KOPT-K1 (cell line): ENCODE data around the gene GPR152.
A peak's percentile ranks its signal among the peaks of the same experiment; 100 is the strongest.
"Not testable (repeated sequence)": the region's sequence is repeated elsewhere in the genome, so short reads cannot be mapped to it uniquely, and the experiment has no call there.

Experiments used
- H3K27ac ChIP-seq: fragments of 200-600 bp; sonication (generic); 2 replicates; pipeline ENCODE4 v1.5.1; 2016; ENCODE audit warnings: antibody characterized with exemption, mild to moderate bottlenecking, low read depth, low read length; ENCODE audit not compliant: poor library complexity, severe bottlenecking
- H3K36me3 ChIP-seq: fragments of 200-600 bp; sonication (generic); 2 replicates; pipeline ENCODE4 v1.5.1; 2017; ENCODE audit warnings: antibody characterized with exemption, mild to moderate bottlenecking, low read length, moderate library complexity; ENCODE audit not compliant: insufficient read depth
- H3K9me3 ChIP-seq: fragments of 200-600 bp; sonication (generic); 2 replicates; pipeline ENCODE4 v1.5.1; 2017; ENCODE audit warnings: antibody characterized with exemption, low read length, mild to moderate bottlenecking; ENCODE audit not compliant: insufficient read depth, poor library complexity, severe bottlenecking

GPR152 gene

DNA sequence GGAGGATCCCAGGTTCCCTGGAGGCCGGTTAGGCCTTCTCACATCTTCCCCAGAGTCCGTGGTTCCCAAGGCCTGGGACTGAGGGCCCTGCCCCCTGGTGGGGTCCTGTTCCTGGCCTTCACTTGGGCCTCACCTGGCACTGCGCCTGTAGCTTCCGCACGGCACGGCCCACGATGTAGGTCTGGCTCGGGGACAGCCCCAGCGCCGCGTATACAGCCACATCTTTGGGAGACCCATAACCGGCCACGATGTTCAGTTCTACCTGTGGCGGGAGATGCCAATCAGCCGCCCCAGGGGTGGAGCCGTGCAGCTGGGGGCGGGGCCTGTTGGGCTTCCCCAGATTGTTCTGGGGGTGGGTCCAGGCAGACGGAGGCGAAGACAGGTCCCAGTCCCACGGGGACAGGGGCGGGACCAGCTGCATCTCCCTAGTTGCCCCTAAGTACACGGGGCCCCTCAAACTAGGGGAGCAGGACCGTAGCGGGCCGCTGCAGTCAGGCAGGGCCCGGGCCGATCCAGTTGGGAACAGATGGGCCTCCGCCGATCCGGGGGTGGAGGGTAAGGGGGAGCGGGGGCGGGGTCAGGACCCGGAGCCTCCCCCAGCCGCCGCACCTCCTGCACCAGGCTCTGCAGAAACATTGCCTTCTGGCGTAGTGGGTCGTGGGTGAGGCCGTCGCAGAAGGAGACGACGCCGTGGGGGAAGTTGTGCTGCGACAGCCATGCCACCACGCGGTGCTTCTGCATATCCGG lies 40.4 kb upstream of the GPR152 start:
- H3K9me3 ChIP-seq = no peaks in the 10 kb centered on the region
- H3K36me3 ChIP-seq = peaks cover 98% of the 10 kb centered on the region
- H3K27ac ChIP-seq = no peak overlapping the region

DNA sequence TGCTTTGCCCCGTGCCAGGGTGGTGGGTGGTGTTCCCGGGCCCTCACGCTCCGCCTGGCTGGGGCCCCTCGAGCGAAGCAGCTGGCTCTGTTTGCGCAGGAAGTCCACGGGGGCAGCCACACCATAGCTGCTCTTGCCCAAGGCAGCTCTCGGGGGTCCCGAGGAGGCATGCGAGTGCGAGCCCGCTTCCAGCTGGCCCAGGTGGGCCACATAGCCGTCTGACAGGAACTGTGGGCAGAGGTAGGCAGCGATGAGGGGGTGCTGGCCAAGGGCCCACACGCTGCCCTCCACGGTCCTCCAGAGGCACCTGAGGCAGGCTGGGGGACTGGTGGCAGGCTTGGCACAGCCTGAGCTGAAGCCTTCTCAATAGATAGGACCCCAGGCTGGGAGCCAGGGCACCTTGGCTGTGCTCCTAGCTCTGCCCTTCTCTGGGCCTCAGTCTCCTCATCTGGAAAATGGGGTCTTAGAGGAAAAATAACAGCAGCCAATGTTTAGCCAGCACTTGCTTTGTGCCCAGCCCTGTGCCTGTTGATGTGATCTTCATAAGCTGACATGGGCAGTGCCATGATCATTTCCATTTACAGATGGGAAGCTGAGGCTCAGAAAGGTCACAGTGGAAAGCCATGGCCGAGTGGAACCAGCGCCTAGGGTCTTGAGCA lies 39.7 kb upstream of the GPR152 start:
- Histone ChIP-seq H3K36me3 (peaks cover 98% of the 10 kb centered on the region), H3K9me3 (no peaks in the 10 kb centered on the region), H3K27ac (no peak overlapping the region)

DNA sequence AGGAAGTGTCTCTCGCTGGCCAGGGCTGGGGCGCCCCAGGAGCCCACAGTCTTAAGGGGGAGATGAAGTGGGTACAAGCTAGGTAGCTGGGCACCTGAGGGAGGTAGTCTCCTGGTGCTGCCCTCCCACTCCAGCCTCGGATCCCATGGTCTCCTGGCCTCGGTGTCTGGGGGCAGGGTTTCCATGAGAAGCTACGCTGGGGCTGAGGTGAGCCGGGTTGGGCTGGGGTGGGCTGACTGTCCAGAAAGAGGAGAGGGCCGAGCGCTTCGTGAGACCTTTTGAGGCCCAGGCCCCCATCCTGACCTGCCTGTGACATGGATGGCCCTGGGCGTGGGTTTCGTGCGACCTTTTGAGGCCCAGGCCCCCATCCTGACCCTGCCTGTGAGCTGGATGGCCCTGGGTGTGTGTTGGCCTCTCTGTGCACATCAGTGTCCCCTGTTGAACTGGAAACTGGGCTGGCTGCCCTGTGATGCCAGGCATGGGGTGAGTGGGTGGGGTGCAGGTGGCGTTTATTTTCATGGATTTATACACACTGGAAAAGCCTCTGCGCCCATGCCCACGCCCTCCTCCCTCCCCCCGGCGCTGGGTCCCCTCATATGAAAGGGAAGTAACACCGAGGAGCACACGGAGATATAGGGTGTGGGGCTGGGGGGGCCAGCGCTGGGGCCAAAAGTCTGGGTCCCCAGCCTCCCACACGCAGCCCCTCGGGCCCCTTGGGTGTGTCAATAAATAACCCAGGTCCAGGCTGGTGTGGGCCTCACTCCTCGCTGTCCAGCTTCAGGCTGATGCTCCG lies 38.9 kb upstream of the GPR152 start:
- Histone ChIP-seq H3K9me3 (no peaks in the 10 kb centered on the region), H3K36me3 (peaks cover 98% of the 10 kb centered on the region), H3K27ac (no peak overlapping the region)

DNA sequence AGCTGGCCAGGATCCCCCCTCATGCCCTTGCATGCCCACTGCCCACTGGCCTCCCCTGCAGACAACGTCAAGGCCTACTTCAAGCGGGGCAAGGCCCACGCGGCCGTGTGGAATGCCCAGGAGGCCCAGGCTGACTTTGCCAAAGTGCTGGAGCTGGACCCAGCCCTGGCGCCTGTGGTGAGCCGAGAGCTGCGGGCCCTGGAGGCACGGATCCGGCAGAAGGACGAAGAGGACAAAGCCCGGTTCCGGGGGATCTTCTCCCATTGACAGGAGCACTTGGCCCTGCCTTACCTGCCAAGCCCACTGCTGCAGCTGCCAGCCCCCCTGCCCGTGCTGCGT lies 38.2 kb upstream of the GPR152 start:
- Histone ChIP-seq H3K36me3 (peaks cover 92% of the 10 kb centered on the region), H3K27ac (no peak overlapping the region), H3K9me3 (no peaks in the 10 kb centered on the region)

DNA sequence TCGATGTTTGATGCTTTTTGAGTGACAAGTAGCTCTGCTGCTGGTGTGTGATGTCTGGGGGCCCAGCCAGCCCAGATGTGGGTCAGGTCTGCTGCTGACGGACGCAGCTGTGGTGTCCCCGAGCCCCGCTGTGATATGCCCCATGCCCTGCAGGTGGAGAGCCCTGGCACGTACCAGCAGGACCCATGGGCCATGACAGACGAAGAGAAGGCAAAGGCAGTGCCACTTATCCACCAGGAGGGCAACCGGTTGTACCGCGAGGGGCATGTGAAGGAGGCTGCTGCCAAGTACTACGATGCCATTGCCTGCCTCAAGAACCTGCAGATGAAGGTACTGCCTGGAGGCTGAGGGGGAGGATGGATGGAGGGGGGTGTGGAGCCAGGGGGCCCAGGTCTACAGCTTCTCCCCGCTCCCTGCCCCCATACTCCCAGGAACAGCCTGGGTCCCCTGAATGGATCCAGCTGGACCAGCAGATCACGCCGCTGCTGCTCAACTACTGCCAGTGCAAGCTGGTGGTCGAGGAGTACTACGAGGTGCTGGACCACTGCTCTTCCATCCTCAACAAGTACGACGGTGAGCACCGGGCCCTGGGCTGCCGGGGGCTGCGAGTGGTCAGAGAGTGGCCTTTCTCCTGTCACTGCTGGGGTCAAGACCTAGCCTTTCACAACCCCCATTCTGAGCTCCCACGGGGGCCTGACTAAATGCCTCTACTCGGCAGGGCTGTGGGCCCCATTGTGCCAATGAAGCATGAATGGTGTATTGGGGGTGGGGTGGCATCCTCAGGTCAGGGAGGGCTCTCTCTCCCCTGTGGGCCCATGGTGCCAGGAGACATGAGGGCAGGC lies 37.6 kb upstream of the GPR152 start:
- Histone ChIP-seq H3K36me3 (peaks cover 86% of the 10 kb centered on the region), H3K27ac (no peak overlapping the region), H3K9me3 (no peaks in the 10 kb centered on the region)

DNA sequence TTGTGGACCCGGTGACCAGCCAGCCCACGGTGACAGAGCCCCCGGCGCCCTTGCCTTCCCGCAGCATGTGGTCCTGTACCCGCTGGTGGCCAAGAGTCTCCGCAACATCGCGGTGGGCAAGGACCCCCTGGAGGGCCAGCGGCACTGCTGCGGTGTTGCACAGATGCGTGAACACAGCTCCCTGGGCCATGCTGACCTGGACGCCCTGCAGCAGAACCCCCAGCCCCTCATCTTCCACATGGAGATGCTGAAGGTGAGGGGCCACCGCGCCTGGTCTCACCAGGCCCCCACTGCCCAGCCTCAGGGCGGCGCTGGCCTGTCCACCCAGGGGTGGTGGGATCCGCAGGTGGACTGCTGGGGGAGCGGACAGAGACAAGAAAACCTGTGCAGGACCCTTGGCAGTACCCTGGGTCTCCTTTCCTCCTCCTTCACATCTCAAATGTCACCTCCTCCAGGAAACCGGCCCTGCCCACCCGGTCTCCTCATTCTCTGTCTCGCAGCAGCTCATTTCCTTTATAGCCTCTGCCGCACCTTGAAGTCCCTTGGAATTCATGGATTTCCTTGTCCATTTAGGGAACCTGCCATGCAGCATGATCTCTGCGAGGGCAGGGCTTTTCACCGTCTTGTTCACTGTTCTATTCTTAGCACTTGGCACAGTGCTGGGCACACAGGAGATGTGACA lies 36.8 kb upstream of the GPR152 start:
- Histone ChIP-seq H3K9me3 (no peaks in the 10 kb centered on the region), H3K27ac (no peak overlapping the region), H3K36me3 (peaks cover 80% of the 10 kb centered on the region)

DNA sequence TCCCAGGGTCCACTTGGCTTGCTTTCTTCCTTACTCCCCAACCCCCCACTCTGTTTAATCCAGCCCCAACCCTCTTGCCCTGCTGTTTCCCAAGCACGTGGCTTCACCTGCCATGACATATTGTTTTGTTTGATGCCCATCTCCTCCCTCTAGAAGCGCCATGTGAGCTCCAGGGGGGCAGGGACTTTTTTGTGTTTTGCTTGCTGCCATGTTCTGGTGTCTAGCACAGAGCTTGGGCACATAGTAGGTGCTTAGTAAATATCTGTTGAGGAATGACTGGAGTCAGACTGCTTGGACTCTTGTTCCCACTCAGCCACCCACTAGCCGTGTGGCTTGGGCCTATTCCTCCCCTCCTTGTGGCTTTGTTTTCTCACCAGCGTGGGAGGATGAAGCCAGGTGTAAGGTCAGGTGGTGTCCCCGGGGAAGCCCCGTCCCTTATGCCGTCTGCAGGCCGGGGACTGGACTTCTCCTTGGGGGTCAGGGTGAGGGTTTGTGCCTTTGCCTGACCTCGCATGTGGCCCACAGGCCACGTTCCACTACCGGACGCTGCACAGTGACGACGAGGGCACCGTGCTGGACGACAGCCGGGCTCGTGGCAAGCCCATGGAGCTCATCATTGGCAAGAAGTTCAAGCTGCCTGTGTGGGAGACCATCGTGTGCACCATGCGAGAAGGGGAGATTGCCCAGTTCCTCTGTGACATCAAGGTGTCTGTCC lies 34.1 kb upstream of the GPR152 start:
- Histone ChIP-seq H3K36me3 (peaks cover 53% of the 10 kb centered on the region), H3K9me3 (no peaks in the 10 kb centered on the region), H3K27ac (peak overlapping the region; percentile 99)

DNA sequence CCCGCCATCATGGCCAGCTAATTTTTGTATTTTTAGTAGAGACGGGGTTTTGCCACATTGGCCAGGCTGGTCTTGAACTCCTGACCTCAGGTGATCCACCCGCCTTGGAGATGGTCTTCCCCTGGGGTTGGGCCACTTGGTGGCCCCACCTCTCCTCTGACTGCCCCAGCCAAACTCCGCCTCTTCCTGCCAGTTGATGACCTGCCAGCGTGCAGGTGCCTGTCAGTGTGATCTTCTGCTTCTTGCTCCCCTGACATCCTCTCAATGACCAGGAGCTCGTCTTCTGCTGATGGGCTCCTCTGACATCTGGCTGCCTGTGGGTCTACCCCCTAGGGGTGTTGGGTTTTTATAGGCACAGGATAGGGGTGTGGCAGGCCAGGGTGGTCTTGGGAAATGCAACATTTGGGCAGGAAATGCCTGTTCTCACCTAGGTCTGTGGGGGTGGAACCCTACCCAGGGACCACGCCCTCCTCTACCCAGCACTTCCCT lies 33.4 kb upstream of the GPR152 start:
- H3K27ac ChIP-seq = peak overlapping the region; percentile 99
- peaks cover 46% of the 10 kb centered on the region for H3K36me3 ChIP-seq
- H3K9me3 ChIP-seq = not testable (repeated sequence)

DNA sequence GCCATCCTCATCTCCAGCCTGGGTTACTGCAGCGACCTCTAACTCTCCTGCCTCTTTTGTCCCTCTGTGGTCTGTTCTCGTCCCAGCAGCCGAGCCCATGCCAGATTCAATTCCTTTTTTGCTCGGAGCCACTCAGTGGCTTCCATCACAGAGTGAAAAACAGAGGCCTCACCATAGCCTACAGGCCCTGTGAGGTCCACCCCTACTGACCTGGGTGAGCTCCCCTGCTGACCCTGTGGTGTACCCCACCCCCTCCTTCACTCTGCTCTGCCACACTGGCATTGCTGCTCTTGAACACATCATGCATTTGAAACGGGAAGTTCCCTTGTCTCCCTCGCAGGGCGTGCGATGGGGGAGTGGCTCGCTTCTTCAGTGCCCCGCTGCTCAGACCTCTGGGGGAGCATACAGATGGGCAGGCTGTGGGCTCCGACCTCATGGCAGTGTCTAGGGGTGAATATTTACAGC lies 32.4 kb upstream of the GPR152 start:
- Histone ChIP-seq H3K27ac (peak overlapping the region; percentile 99), H3K36me3 (peaks cover 35% of the 10 kb centered on the region), H3K9me3 (no peaks in the 10 kb centered on the region)

DNA sequence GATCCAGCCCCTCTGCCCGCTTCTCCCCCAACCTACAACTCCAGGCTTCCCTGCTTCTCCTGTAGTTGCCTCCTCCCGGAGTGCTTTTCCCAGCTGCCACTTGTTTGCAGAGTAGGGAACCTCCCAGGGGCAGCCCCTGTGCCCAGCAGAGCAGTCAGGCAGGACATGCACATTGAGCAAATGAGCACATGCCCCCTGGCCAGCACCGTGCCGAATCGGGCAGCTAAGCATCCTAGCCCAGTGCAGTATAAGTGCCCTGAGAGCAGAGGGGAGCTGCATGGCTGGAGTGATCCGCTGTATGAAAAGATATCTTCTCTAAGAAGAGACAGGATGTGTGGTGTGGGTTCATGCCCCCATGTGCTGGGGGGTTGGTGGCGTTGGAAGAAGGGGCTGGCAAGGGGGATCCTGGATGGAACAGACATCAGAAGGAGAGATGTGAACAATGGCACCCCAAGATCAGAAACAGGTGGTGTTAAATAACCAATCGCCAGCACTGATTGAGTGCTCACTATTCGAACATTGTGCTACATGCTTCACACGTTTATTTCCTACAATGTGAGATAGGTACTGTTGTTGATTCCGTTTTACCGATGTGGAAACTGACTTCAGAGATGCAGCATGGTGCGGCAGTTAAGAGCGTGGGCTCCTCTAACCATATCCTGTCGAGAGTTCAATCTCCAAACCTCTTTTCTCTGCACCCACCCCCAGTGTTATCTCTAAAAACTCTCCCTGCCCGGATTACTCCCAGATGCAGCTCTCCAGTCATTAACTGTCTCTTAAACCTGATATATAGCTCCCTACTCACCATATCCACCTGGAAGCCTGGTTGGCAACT lies 31.5 kb upstream of the GPR152 start:
- Histone ChIP-seq H3K27ac (peak overlapping the region; percentile 99), H3K36me3 (peaks cover 27% of the 10 kb centered on the region), H3K9me3 (no peaks in the 10 kb centered on the region)

DNA sequence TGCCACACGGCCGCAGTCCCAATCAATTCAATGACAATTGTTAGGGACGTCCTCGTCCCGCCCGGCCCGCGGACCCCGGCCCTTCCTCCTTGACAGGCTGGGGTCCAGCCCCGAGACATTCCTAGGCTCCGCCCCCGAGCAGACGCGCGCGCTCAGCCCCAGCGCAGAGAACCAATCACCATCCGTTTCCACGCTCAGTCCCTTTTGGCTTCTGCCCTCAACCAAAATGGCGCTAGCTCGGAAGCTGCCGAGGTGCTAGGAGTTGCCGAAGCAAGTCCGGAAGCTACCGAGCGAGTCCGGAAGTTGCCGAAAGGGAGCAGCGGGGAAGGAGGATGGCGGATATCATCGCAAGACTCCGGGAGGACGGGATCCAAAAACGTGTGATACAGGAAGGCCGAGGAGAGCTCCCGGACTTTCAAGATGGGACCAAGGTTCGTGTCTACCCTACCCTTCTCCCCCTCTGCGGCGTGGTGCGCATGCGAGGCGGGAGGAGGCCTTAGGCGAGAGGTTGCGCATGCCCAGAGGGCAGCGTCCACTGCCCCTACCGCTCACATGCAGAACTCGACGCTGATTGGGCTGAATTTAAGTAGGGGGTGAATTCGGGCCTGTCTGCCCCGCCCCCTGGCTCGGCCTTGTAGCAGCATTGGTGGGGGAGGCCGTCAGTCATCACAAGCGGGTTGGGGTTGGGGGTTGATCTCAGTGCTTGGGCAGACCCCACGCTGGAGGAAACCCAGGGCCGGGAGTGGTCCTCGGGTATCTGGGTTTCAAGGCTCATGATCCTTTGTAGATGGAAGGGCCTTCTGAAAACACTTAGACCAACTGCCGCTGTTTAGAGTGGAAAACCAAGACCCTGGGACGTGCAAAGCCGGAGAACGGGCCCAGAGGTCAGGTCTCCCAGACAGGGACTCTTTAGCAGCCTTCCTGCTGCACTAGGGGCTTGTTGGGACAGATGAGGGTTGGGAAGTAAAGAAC lies 30.6 kb upstream of the GPR152 start, which contains the start of gene AIP:
AIP (plus strand) TSS at position 200 of the 972 bp plus-strand sequence; CDS start at position 333, 133 bp downstream.
- H3K36me3 ChIP-seq = peaks cover 18% of the 10 kb centered on the region
- H3K27ac ChIP-seq = peak within 1 kb of the TSS; percentile 99
- H3K9me3 ChIP-seq = no peaks in the 10 kb centered on the region

DNA sequence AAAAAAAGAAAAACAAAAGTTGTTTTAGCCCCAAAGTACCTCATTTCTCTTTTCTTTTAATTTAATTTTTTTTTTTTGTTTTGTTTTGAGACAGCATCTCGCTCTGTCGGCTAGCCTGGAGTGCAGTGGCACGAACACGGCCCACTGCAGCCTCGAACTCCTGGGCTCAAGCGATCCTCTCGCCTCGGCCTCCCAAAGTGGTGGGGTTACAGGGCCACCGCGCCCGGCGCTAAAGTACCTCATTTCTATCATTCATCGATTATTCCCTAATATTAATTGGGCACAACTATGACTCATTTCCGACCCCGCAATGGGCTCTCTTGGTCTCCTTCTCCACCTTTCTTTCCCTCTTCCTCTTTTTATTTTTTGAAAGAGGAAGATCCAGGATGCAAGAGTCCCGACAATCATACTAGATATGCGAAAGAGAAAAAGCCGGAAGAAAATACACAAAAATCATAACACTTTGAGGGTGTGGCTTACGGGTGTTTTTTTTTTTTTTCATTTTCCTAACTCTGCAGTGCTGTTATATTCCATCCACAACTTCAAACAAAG lies 29.8 kb upstream of the GPR152 start:
- peak overlapping the region; percentile 99 for H3K27ac ChIP-seq
- H3K9me3 ChIP-seq = no peaks in the 10 kb centered on the region
- H3K36me3 ChIP-seq = peaks cover 10% of the 10 kb centered on the region; the same call in 1 of the 2 replicates
